ENCODE data around the gene C2CD2L. TPM values are rescaled to one million over a fixed set of nuclear protein-coding genes. Genes with fewer than 3 reads are reported as not detected.
"Not testable (repeated sequence)": the region's sequence is repeated elsewhere in the genome, so short reads cannot be mapped to it uniquely, and the experiment has no call there.

C2CD2L gene
- total RNA-seq, 1 donor from 2014 or later: 10.8 TPM

DNA sequence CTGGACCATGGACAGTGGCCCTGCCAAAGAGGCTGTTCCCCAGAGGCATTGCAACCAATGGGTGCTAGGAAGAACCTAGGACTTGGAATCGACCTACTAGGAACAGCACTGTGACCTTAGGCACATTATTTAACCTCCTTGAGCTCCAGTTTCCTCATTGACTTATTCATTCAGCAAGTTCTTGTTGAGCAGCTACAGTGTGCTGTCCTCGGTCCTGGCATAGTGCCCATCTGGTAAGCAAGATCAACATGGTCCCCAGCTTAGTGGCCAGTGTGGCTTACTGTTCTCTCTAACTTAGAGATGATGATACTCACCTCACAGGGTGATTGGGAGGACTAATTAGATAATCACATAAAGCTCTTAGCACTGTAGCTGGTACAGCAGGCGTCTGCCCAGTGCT lies 49.9 kb downstream of the C2CD2L start:
- Histone ChIP-seq H3K9me3 (replicated peaks) (no peaks in the 10 kb centered on the region), H3K4me3 (no peak overlapping the region), H3K4me1 (no peaks in the 10 kb centered on the region), H3K36me3 (no peaks in the 10 kb centered on the region), H3K27me3 (ENCODE audit: low read depth) (no peaks in the 10 kb centered on the region), H3K27ac (replicated peaks) (no peak overlapping the region)
- TF ChIP-seq, protein P1, sequence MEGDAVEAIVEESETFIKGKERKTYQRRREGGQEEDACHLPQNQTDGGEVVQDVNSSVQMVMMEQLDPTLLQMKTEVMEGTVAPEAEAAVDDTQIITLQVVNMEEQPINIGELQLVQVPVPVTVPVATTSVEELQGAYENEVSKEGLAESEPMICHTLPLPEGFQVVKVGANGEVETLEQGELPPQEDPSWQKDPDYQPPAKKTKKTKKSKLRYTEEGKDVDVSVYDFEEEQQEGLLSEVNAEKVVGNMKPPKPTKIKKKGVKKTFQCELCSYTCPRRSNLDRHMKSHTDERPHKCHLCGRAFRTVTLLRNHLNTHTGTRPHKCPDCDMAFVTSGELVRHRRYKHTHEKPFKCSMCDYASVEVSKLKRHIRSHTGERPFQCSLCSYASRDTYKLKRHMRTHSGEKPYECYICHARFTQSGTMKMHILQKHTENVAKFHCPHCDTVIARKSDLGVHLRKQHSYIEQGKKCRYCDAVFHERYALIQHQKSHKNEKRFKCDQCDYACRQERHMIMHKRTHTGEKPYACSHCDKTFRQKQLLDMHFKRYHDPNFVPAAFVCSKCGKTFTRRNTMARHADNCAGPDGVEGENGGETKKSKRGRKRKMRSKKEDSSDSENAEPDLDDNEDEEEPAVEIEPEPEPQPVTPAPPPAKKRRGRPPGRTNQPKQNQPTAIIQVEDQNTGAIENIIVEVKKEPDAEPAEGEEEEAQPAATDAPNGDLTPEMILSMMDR (IDR thresholded peaks at IDR 0.05; ENCODE audit: borderline replicate concordance): no peak
- no peak for DNase-seq
- intact Hi-C loops (cut with micrococcal nuclease): no loop called here

DNA sequence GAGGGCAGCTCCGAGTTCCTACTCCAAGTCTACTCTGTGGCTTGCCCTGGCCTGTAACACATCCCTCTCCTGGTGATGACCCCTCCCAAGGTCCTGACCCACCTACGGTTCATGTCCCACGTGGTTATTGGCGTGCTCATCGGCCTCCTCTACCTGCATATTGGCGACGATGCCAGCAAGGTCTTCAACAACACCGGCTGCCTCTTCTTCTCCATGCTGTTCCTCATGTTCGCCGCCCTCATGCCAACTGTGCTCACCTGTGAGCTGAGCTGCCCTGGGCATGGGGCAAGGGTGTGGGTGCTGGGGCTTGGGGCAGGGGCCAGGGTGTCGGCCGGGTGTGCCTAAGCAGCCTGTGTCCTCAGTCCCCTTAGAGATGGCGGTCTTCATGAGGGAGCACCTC lies 51.3 kb downstream of the C2CD2L start:
- TF ChIP-seq, protein P1 (IDR thresholded peaks at IDR 0.05; ENCODE audit: borderline replicate concordance): no peak
- H3K36me3 ChIP-seq: no peaks in the 10 kb centered on the region
- intact Hi-C loops (cut with micrococcal nuclease): no loop called here

DNA sequence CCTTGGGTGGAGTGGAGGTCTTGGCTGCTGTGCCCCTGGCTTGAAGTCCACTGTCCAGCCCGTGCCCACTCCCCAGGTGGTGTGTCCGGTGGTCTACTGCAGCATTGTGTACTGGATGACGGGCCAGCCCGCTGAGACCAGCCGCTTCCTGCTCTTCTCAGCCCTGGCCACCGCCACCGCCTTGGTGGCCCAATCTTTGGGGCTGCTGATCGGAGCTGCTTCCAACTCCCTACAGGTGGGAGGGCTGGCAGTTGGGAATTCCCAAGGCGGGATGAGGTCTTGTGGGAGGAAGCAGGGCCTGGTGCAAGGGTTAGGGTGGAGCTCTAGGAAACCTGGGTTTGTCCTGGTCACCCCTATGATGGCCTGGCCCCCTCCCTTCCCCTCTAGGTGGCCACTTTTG lies 53.0 kb downstream of the C2CD2L start:
- H3K4me3 ChIP-seq: no peak overlapping the region
- H3K36me3 ChIP-seq: no peaks in the 10 kb centered on the region
- no peak for DNase-seq
- no peaks in the 10 kb centered on the region for H3K4me1 ChIP-seq
- TF ChIP-seq, protein P1 (IDR thresholded peaks at IDR 0.05; ENCODE audit: borderline replicate concordance): no peak
- intact Hi-C loops (cut with micrococcal nuclease): no loop called here
- no peak overlapping the region for H3K27ac ChIP-seq (replicated peaks)
- H3K9me3 ChIP-seq (replicated peaks): no peaks in the 10 kb centered on the region
- no peaks in the 10 kb centered on the region for H3K27me3 ChIP-seq (ENCODE audit: low read depth)

More for the DNA sequence above, 51.3 kb downstream of the C2CD2L start:
- no peak for DNase-seq
- no peak overlapping the region for H3K4me3 ChIP-seq
- no peak overlapping the region for H3K27ac ChIP-seq (replicated peaks)
- H3K9me3 ChIP-seq (replicated peaks): no peaks in the 10 kb centered on the region
- H3K4me1 ChIP-seq: no peaks in the 10 kb centered on the region
- no peaks in the 10 kb centered on the region for H3K27me3 ChIP-seq (ENCODE audit: low read depth)

DNA sequence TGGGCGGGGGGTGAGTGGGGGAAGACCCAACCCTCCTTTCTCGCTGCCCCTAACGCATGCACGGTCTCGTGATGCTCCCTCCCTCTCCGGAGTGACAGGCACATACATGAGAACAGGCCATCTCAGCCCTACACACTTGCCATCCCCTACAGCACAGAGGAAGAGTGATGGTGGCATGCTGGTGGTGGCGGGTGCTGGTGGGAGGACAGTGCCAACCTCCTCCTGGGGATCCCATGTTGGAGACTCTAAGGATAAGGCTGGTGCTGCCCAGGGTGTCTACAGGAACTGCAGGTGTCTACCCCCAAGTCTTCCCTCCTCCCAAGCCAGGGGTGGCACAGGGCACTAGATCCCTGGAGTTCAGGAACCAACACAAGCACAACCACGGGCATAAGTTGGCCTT lies 54.7 kb downstream of the C2CD2L start:
- TF ChIP-seq, protein P1 (IDR thresholded peaks at IDR 0.05; ENCODE audit: borderline replicate concordance): no peak
- no peak overlapping the region for H3K4me3 ChIP-seq
- no peaks in the 10 kb centered on the region for H3K4me1 ChIP-seq
- H3K27ac ChIP-seq (replicated peaks): no peak overlapping the region
- no peaks in the 10 kb centered on the region for H3K36me3 ChIP-seq
- DNase-seq: no peak
- H3K27me3 ChIP-seq (ENCODE audit: low read depth): no peaks in the 10 kb centered on the region
- intact Hi-C loops (cut with micrococcal nuclease): no loop called here
- H3K9me3 ChIP-seq (replicated peaks): no peaks in the 10 kb centered on the region

DNA sequence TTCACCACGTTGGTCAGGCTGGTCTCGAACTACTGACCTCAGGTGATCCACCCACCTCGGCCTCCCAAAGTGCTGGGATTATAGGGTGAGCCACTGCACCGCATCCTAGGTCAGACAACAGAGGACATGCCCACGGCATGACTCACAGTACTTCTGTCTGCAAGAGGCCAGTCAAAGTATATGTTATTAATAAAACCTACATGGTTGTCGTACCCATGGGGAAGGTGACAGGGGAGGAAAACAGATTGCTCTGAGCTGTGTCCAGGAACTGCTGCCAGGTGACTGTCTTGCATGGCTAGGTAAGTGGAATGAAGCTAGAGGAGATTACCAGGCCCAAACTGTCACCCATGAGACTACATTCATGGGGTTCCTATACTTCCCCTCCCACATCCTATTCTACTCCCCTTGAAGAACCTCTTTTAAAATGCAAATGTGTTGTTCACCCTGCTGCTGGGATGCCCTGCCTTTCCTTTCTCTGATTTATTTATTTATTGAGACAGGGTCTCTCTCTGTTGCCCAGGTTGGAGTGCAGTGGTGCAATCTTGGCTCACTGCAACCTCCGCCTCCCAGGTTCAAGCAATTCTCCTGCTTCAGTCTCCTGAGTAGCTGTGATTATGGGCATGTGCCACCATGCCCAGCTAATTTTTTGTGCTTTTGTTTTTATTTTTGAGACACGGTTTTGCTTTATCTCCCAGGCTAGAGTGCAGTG lies 59.4 kb downstream of the C2CD2L start:
- Histone ChIP-seq H3K36me3 (no peaks in the 10 kb centered on the region), H3K27me3 (ENCODE audit: low read depth) (no peaks in the 10 kb centered on the region), H3K4me1 (peaks cover 19% of the 10 kb centered on the region), H3K4me3 (no peak overlapping the region), H3K27ac (replicated peaks) (peak overlapping the region; percentile 19), H3K9me3 (replicated peaks) (no peaks in the 10 kb centered on the region)
- intact Hi-C loops (cut with micrococcal nuclease): no loop called here
- DNase-seq: no peak
- TF ChIP-seq, protein P1 (IDR thresholded peaks at IDR 0.05; ENCODE audit: borderline replicate concordance): no peak

DNA sequence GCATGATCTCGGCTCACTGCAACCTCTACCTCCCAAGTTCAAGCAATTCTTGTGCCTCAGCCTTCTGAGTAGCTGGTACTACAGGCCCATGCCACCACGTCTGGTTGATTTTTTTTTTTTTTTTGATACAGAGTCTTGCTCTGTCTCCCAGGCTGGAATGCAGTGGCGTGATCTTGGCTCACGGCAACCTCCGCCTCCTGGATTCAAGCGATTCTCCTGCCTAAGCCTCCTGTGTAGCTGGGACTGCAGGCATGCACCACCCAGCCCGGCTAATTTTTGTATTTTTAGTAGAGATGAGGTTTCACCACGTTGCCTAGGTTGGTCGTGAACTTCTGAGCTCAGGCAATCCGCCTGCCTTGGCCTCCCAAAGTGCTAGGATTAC lies 59.9 kb downstream of the C2CD2L start:
- not testable (repeated sequence) for DNase-seq

More for the DNA sequence above, 59.9 kb downstream of the C2CD2L start:
- H3K9me3 ChIP-seq (replicated peaks); H3K4me3 ChIP-seq; H3K27me3 ChIP-seq (ENCODE audit: low read depth); H3K36me3 ChIP-seq; intact Hi-C loops (cut with micrococcal nuclease): not testable (repeated sequence)
- Histone ChIP-seq H3K4me1 (peaks cover 19% of the 10 kb centered on the region), H3K27ac (replicated peaks) (peak overlapping the region; percentile 19)
